H9 (cell line): ENCODE results near the gene ST6GALNAC2. TPM values are rescaled to one million over a fixed set of nuclear protein-coding genes. Genes with fewer than 3 reads are reported as not detected.

Source experiments
- DNase-seq: peaks from one replicate; pipeline ENCODE4 v3.0.0-alpha.2; 2017
- H2AFZ ChIP-seq: one replicate; pipeline ENCODE4 v1.6.1; 2013; ENCODE audit warnings: mild to moderate bottlenecking, low read length, control low read depth, moderate library complexity
- H2AK5ac ChIP-seq: 2 replicates; pipeline ENCODE4 v1.6.1; 2013; ENCODE audit warnings: low read length, control low read depth, mixed read lengths; ENCODE audit not compliant: insufficient read length
- H2BK120ac ChIP-seq: one replicate; pipeline ENCODE4 v1.6.1; 2013; ENCODE audit warnings: low read depth, mild to moderate bottlenecking, low read length, control low read depth, inconsistent platforms; ENCODE audit not compliant: poor library complexity, severe bottlenecking
- H2BK12ac ChIP-seq: 2 replicates; pipeline ENCODE4 v1.6.1; 2013; ENCODE audit warnings: low read length, control low read depth, mixed read lengths, low read depth; ENCODE audit not compliant: insufficient read length
- H2BK15ac ChIP-seq: 2 replicates; pipeline ENCODE4 v1.6.1; 2013; ENCODE audit warnings: low read depth, low read length, control low read depth
- H2BK20ac ChIP-seq: one replicate; pipeline ENCODE4 v1.6.1; 2013; ENCODE audit warnings: low read depth, mild to moderate bottlenecking, low read length, control low read depth, inconsistent platforms; ENCODE audit not compliant: poor library complexity, severe bottlenecking
- H2BK5ac ChIP-seq: 2 replicates; pipeline ENCODE4 v1.6.1; 2013; ENCODE audit warnings: low read length, control low read depth, mixed read lengths; ENCODE audit not compliant: insufficient read length
- H3K14ac ChIP-seq: 2 replicates; pipeline ENCODE4 v1.6.1; 2013; ENCODE audit warnings: low read length, control low read depth; ENCODE audit not compliant: insufficient read depth
- H3K18ac ChIP-seq: 2 replicates; pipeline ENCODE4 v1.6.1; 2013; ENCODE audit warnings: low read depth, mild to moderate bottlenecking, mixed read lengths, low read length, control low read depth; ENCODE audit not compliant: insufficient read length
- H3K23ac ChIP-seq: 2 replicates; pipeline ENCODE4 v1.6.1; 2013; ENCODE audit warnings: low read length, control low read depth, mixed read lengths, low read depth; ENCODE audit not compliant: insufficient read length
- H3K23me2 ChIP-seq: 2 replicates; pipeline ENCODE4 v1.6.1; 2013; ENCODE audit warnings: low read depth, mild to moderate bottlenecking, mixed read lengths, low read length, control low read depth; ENCODE audit not compliant: insufficient read length, poor library complexity, severe bottlenecking
- H3K27ac ChIP-seq: 2 replicates; pipeline ENCODE4 v1.5.1; 2013; ENCODE audit warnings: low read length, control low read depth, mixed read lengths, low read depth; ENCODE audit not compliant: insufficient read length
- H3K27me3 ChIP-seq: 2 replicates; pipeline ENCODE4 v1.6.1; 2013; ENCODE audit warnings: low read length, control low read depth, inconsistent platforms; ENCODE audit not compliant: insufficient read depth
- H3K4ac ChIP-seq: 2 replicates; pipeline ENCODE4 v1.6.1; 2013; ENCODE audit warnings: low read depth, mild to moderate bottlenecking, control low read depth, inconsistent platforms, low read length, moderate library complexity
- H3K4me1 ChIP-seq: 2 replicates; pipeline ENCODE4 v1.6.1; 2013; ENCODE audit warnings: low read length, control low read depth, inconsistent platforms; ENCODE audit not compliant: insufficient read depth
- H3K4me2 ChIP-seq: 2 replicates; pipeline ENCODE4 v1.6.1; 2013; ENCODE audit warnings: low read length, control low read depth, mixed read lengths; ENCODE audit not compliant: insufficient read length, insufficient read depth
- H3K56ac ChIP-seq: 2 replicates; pipeline ENCODE4 v1.6.1; 2013; ENCODE audit warnings: low read depth, mild to moderate bottlenecking, mixed read lengths, low read length, control low read depth; ENCODE audit not compliant: insufficient read length
- H3K79me1 ChIP-seq: 2 replicates; pipeline ENCODE4 v1.6.1; 2013; ENCODE audit warnings: low read depth, mild to moderate bottlenecking, moderate library complexity, low read length, control low read depth, inconsistent platforms; ENCODE audit not compliant: insufficient read depth, poor library complexity, severe bottlenecking
- H3K79me2 ChIP-seq: 2 replicates; pipeline ENCODE4 v1.6.1; 2013; ENCODE audit warnings: low read length, control low read depth, inconsistent platforms; ENCODE audit not compliant: insufficient read depth
- H3K9ac ChIP-seq: 2 replicates; pipeline ENCODE4 v1.6.1; 2013; ENCODE audit warnings: low read length, control low read depth, mixed read lengths; ENCODE audit not compliant: insufficient read length; ENCODE audit errors: extremely low read depth
- H3K9me3 ChIP-seq: one replicate; pipeline ENCODE4 v1.6.1; 2013; ENCODE audit warnings: low read depth, low read length, inconsistent platforms; ENCODE audit not compliant: control insufficient read depth
- H3T11ph ChIP-seq: one replicate; pipeline ENCODE4 v1.6.1; 2013; ENCODE audit warnings: mild to moderate bottlenecking, low read length, control low read depth, inconsistent platforms
- H4K20me1 ChIP-seq: one replicate; pipeline ENCODE4 v1.6.1; 2013; ENCODE audit not compliant: control insufficient read depth, insufficient read length, insufficient read depth
- H4K5ac ChIP-seq: 2 replicates; pipeline ENCODE4 v1.6.1; 2013; ENCODE audit warnings: low read depth, mild to moderate bottlenecking, mixed read lengths, low read length, control low read depth; ENCODE audit not compliant: insufficient read length
- H4K8ac ChIP-seq: replicated peaks from 2 replicates; pipeline ENCODE4 v1.6.1; 2013; ENCODE audit warnings: low read length, control low read depth, mixed read lengths, low read depth; ENCODE audit not compliant: insufficient read length
- H4K91ac ChIP-seq: 2 replicates; pipeline ENCODE4 v1.6.1; 2013; ENCODE audit warnings: low read depth, mild to moderate bottlenecking, moderate library complexity, mixed read lengths, low read length, control low read depth; ENCODE audit not compliant: insufficient read length
- H3K27ac Mint-ChIP-seq, 3 experiments: 2 replicates in 2 of 3; 3 replicates in 1 of 3; pipeline ENCODE4 v1.8.0; 2020 to 2021; ENCODE audit warnings: mixed read lengths in 3 of 3, mild to moderate bottlenecking in 1 of 3, moderate library complexity in 1 of 3
- H3K27me3 Mint-ChIP-seq: 2 replicates; pipeline ENCODE4 v1.8.0; 2021; ENCODE audit warnings: low read depth, mild to moderate bottlenecking, moderate library complexity, mixed read lengths
- H3K36me3 Mint-ChIP-seq, 3 experiments: 2 replicates in 2 of 3; 3 replicates in 1 of 3; pipeline ENCODE4 v1.8.0; 2020 to 2021; ENCODE audit warnings: low read depth in 3 of 3, mixed read lengths in 3 of 3; ENCODE audit not compliant: insufficient read depth in 1 of 3
- H3K4me1 Mint-ChIP-seq, 2 experiments: 2 replicates each; pipeline ENCODE4 v1.8.0; 2020; ENCODE audit warnings: mixed read lengths in 2 of 2
- H3K4me3 Mint-ChIP-seq, 2 experiments: 2 replicates in 1 of 2; 3 replicates in 1 of 2; pipeline ENCODE4 v1.8.0; 2020 to 2021; ENCODE audit warnings: mild to moderate bottlenecking in 2 of 2, mixed read lengths in 2 of 2, moderate library complexity in 1 of 2
- H3K9me3 Mint-ChIP-seq, 2 experiments: 2 replicates in 1 of 2; 3 replicates in 1 of 2; pipeline ENCODE4 v1.8.0; 2020; ENCODE audit warnings: mild to moderate bottlenecking in 2 of 2, mixed read lengths in 2 of 2, moderate library complexity in 1 of 2
- CTCF ChIP-seq: fragments of 200-600 bp; sonication (generic); conservative IDR thresholded peaks from 3 replicates; pipeline ENCODE4 v1.8.0; 2021; ENCODE audit warnings: antibody characterized with exemption, mild to moderate bottlenecking
- WGBS: extraction: QIAGEN DNeasy Blood & Tissue Kit; methylation state at CpG from one replicate; pipeline ENCODE4 v1.1.7; 2013; ENCODE audit warnings: missing lambda C conversion rate, low lambda C conversion rate, mixed read lengths; ENCODE audit not compliant: insufficient read length; ENCODE audit errors: extremely low coverage; 5-methylcytosine and 5-hydroxymethylcytosine counted together
- total RNA-seq: library from RNA; stranded (reverse); gene quantifications from 2 replicates; pipeline ENCODE4 v1.2.1, GENCODE V29; 2021

ST6GALNAC2 gene
- total RNA-seq, 1 experiment from 2014 or later: 0.46 TPM

- no peaks in the 10 kb centered on the region; the same call in 1 of the 2 replicates for H3K4me1 ChIP-seq
Observed at GRCh38 chr17:76548378-76549214, 37.1 kb downstream of the ST6GALNAC2 start.

More at GRCh38 chr17:76548378-76549214, 37.1 kb downstream of the ST6GALNAC2 start:
- no peaks in the 10 kb centered on the region for H3K23me2 ChIP-seq
- no peak overlapping the region for H2AFZ ChIP-seq
- no CpG with 5 or more reads among the region's 9 CpGs for WGBS
- H2AK5ac ChIP-seq: no peak overlapping the region
- no peaks in the 10 kb centered on the region for H3K27me3 ChIP-seq
- no peak overlapping the region for H3K23ac ChIP-seq
- peaks cover 16 to 24% of the 10 kb centered on the region in 2 experiments for H3K4me1 Mint-ChIP-seq
- H3K14ac ChIP-seq: no peak overlapping the region
- H3K27ac Mint-ChIP-seq: no peak overlapping the region
- H3K4me2 ChIP-seq: no peak overlapping the region
- H4K91ac ChIP-seq: no peak overlapping the region
- H3K18ac ChIP-seq: no peak overlapping the region
- no peak overlapping the region for H3T11ph ChIP-seq
- H4K8ac ChIP-seq: no peak overlapping the region
- no peak overlapping the region for H3K4me3 Mint-ChIP-seq
- TF ChIP-seq CTCF: no peak
- no peaks in the 10 kb centered on the region for H3K79me2 ChIP-seq
- peaks cover 3% of the 10 kb centered on the region; the same call in 1 of the 2 replicates for H3K27me3 Mint-ChIP-seq
- H3K9me3 ChIP-seq: no peaks in the 10 kb centered on the region
- no peak overlapping the region for H2BK20ac ChIP-seq
- no peaks in the 10 kb centered on the region; a peak in 1 of 7 replicates for H3K36me3 Mint-ChIP-seq
- H3K79me1 ChIP-seq: no peaks in the 10 kb centered on the region
- no peak overlapping the region for H3K4ac ChIP-seq
- H3K27ac ChIP-seq: no peak overlapping the region
- DNase-seq: no peak
- H2BK12ac ChIP-seq: no peak overlapping the region
- H3K56ac ChIP-seq: no peak overlapping the region
- no peaks in the 10 kb centered on the region for H4K20me1 ChIP-seq
- no peak overlapping the region for H2BK5ac ChIP-seq
- H2BK120ac ChIP-seq: no peak overlapping the region
- H2BK15ac ChIP-seq: no peak overlapping the region
- no peak overlapping the region for H3K9ac ChIP-seq
- no peaks in the 10 kb centered on the region for H3K9me3 Mint-ChIP-seq
- no peak overlapping the region for H4K5ac ChIP-seq
